GM19193 (cell line): ENCODE results near the gene FCHO1.

Source experiments
- POLR2A ChIP-seq: IDR thresholded peaks from 4 replicates; pipeline ENCODE4 v1.6.1; 2011; ENCODE audit not compliant: insufficient read depth, insufficient read length; ENCODE audit errors: extremely low read depth

FCHO1 gene

GRCh38 chr19:17790059-17790780 lies 38.9 kb downstream of the FCHO1 start:
- no peak for TF ChIP-seq POLR2A

- TF ChIP-seq POLR2A: no peak
Measured at GRCh38 chr19:17794412-17794730, 43.1 kb downstream of the FCHO1 start.

- TF ChIP-seq POLR2A: no peak
Measured at GRCh38 chr19:17794731-17795494, 43.6 kb downstream of the FCHO1 start, which contains the start of gene B3GNT3. B3GNT3 (plus strand) TSS chr19:17795138; CDS start chr19:17807808, 12,670 bp downstream.

- TF ChIP-seq POLR2A: no peak
Measured at GRCh38 chr19:17795495-17795856, 44.2 kb downstream of the FCHO1 start.

GRCh38 chr19:17796013-17796837 lies 44.9 kb downstream of the FCHO1 start:
- TF ChIP-seq POLR2A: no peak

- TF ChIP-seq POLR2A: no peak
Measured at GRCh38 chr19:17796838-17797423, 45.7 kb downstream of the FCHO1 start.

GRCh38 chr19:17797424-17798201 lies 46.3 kb downstream of the FCHO1 start:
- TF ChIP-seq POLR2A: no peak

- TF ChIP-seq POLR2A: no peak
Measured at GRCh38 chr19:17802137-17802858, 51.0 kb downstream of the FCHO1 start.

GRCh38 chr19:17803264-17803896 lies 52.1 kb downstream of the FCHO1 start:
- TF ChIP-seq POLR2A: no peak

GRCh38 chr19:17805427-17805826 lies 54.1 kb downstream of the FCHO1 start:
- no peak for TF ChIP-seq POLR2A

GRCh38 chr19:17806945-17807344 lies 55.7 kb downstream of the FCHO1 start:
- no peak for TF ChIP-seq POLR2A

- no peak for TF ChIP-seq POLR2A
Measured at GRCh38 chr19:17807731-17808316, 56.5 kb downstream of the FCHO1 start.

GRCh38 chr19:17811103-17811502 lies 59.8 kb downstream of the FCHO1 start:
- TF ChIP-seq POLR2A: no peak
